Fibroblast of skin of scalp (primary cell): ENCODE data around the gene AATK.

Experiments
- DNase-seq: peaks from one replicate; pipeline ENCODE4 v3.0.0-alpha.2; 2013

Gene AATK

DNA sequence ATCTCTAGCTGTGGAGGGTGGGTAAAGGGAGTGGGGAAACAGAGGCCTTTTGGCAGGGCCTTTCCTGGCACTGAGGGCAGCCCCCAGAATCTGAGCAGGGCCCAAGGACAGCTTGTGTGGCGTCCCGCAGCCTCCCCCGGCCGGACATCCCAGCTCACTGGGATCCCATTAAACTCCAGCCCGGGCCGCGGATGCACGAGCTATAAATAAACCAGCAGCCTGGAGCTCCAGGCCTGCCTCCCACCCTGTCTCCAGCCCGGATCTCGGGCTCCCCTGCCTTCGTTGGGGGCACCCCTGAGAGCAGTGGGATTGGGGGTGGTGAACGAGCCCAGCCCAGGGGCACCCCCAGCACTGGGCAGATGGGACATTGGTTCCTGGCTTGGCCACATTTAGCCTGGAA is 13.8 kb upstream of the AATK start:
- no peak for DNase-seq

GRCh38 chr17:81179220-81179619 is 13.2 kb upstream of the AATK start:
- no peak for DNase-seq

- DNase-seq: no peak
Measured at GRCh38 chr17:81178136-81179091, 12.4 kb upstream of the AATK start.

GRCh38 chr17:81176666-81177065 is 10.6 kb upstream of the AATK start:
- DNase-seq: peak; percentile 26

- peak; percentile 49 for DNase-seq
Measured at GRCh38 chr17:81173762-81174155, 7.7 kb upstream of the AATK start.

DNA sequence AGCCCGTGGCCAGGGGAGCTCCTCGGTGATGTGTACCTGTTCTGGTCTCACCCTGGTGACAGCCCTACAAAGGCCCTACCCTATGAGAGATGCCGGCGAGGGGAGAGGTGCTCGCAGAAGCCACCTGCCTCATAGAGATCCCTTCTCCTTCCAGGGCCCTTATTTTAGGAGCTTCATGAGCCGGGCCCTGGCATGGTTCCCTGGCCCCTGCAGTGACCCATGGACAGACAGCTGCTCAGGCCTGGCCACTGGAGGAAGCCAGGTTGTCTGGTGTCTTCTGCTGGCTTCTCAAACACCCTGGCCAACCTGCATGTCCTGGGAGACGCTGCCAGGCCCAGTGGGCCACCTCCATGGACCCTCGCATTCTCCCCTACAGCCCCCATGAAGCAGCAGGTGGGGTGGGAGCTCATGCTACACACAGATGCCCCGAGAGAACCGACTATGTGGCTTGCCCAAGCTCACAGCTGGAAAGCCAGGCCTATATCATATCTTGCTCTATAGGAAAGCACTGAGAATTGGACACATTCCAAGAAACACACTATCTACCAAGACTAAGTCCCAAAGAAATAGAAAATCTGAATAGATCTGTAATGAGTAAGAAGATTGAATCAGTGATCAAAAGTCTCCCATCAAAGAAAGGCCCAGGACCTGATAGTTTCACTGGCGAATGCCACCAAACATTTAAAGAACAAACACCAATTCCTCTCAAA is 7.2 kb upstream of the AATK start:
- peak; percentile 21 for DNase-seq

GRCh38 chr17:81171941-81172340 is 5.9 kb upstream of the AATK start:
- DNase-seq: no peak

- DNase-seq: no peak
Measured at GRCh38 chr17:81170727-81171494, 4.9 kb upstream of the AATK start.

DNA sequence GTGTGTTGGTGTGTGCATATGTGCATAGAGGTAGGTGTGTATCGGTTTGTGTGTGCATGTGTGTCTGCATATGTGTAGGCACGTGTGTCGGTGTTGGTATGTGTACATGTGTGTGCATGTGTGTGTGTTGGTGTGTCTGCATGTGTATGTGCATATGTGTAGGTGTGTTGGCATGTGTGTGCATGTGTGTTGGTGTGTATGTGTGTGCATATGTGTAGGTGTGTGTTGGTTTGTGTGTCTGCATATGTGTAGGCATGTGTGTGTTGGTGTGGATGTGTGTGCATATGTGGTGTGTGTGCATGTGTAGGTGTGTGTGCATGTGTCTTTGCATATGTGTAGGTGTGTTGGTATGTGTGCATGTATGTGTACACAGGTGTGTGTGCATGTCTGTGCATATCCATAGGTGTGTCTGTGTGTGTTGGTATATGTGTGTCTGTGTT is 3.9 kb upstream of the AATK start:
- no peak for DNase-seq

DNA sequence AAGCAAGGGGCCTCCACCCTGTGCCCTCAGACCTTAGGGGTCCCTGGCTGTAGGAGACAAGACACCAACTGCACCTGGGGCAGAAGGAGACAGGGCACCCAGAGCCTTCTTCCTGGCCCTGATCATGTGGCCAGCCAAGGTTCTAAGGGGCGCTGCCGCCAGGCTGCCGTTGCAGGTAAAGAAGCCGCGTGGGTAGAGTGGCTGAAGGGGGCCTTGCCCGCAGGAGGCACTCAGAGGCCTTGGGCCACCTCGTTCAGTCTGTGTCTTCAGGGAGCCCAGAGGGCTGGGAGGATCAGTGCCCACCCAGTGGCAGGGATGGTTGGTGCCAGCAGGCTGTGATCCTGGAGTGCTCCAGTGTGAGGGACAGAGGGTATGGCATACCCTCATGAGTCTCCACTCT is 1.6 kb upstream of the AATK start:
- no peak for DNase-seq

DNA sequence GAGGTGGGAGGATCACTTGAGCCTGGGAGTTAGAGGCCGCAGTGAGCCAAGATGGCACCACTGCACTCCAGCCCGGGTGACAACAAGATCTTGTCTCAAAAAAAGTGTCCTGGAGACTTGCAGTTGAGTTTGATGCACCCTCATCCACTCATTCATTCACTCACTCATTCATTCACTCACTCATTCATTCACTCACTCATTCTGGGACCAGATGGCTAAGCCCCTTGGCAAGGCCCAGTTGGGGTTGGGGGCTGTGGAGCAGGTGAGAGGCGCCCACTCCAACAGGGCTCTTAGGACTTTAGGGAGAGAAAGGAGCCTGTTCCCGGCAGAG is 1.1 kb upstream of the AATK start:
- DNase-seq: no peak

DNA sequence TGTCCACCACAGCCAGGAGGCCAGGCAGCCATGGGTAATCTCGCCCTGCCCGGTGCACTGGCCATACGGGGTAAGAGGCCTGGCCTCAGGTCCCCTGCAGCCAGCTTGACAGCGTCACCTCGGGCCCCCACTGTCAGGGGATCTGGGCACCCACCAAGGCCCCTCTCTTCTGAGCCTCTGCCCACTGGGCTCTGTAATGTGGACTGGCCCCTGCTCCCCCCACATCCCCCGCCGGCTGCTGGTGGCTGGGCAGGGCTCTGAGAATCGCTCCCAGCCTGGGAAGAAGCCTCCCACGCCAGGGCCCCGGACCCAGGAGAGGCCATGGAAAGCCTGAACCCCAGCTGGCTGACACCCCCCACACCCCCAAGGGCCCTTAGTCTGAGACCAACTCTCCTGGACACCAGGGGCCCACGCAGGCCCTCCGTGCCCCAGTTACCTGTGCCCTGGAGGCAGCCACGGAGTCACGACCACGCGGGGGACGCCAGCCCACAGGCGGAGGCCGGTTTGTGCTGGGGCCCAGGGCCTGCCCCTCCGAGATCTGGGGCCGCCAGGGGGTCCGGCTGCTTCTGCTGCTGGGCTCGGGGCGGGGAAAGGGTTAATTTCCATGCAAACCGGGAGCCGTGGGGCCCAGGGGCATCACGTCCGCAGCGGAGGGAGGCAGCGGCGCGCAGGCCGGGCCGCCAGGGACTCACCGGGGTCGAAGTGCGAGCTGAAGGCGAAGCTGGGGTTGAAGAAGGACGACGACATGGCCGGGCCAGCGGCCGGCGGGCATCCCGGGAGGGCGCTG is 582 bp downstream of the AATK start, which contains the start of gene PVALEF:
TSS of gene PVALEF (plus strand) at position 262 of the 787 bp plus-strand sequence. CDS start 15,720 bp downstream, outside the sequence.
- DNase-seq: no peak

DNA sequence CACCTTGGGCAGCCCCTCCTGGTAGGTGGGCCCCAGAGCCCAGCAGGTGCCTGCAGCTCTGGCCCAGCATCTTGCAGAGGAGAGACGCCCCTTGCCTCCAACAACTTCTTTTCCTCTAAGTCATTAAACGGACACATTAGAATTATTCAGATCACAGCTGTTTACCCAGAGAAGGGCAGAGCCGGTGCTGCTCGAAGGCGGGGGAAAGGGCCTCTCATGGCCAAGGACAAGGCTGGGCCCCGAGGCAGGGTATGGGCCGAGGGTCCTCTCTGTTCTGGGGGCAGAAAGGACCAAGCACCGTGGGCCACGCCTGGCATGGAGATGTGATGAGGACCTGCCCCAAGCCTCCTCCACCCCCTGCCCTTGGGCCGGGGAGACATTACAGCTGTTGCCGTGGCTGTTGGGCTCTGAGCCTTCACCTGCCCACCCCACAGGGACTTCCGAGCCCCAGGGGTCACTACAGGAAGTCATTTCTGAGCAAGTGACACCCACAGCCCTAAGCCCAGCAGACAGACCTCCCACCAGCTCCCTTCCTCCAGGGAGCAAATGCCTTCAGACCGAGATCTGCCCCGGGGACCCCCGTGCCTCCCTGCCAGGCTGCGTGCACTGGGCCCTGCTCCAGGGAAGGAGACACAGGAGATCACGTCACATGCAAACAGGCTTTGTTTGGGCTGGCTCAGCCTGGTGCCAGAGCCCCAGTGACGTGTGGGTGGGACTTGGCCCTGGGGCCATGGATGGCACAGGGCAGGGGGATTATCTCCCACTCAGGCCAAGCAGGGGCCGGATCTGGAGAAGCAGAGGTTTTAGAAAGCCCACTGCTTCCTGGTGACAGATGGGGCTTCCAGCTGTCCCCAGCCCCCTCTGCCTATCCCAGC is 1.4 kb downstream of the AATK start:
- DNase-seq: no peak

GRCh38 chr17:81163703-81164370 is 2.2 kb downstream of the AATK start:
- no peak for DNase-seq

GRCh38 chr17:81163051-81163695 is 2.8 kb downstream of the AATK start:
- no peak for DNase-seq

- DNase-seq: no peak
Measured at GRCh38 chr17:81162491-81162890, 3.5 kb downstream of the AATK start.

- DNase-seq: no peak
Measured at GRCh38 chr17:81161972-81162371, 4.0 kb downstream of the AATK start.

- no peak for DNase-seq
Measured at GRCh38 chr17:81161536-81161935, 4.5 kb downstream of the AATK start.

DNA sequence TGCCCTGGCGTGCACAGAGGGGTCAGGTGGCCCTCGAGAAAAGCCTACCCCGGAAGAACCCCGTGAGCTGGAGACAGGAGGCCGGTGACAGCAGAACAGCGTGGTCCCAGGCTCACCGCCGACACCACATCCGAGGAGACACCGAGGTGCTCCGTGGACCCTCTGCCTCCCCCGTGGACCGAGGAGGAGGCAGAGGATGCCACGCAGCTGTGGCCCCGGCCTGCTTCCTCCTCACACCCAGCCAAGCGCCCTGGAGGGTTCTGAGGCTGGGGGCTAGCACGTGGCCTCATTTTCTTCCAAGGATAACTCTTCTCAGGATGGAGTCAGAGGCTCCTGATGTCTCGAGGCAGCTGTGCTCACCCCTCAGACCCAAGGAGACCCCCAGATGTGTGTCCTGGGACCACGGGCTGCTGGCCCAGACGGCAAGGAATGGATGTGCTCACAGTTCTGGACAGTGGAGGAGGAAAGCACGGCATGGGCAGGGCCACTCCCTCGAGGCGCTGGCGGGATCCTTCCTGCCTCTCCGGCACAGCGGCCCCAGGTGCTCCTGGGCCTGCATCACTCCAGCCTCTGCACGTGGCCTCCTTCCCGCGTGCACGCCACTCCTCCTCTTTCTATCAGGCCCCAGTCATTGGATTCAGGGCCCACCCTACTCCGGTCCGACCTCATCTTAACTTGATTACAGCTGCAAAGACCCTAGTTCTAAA is 5.1 kb downstream of the AATK start:
- no peak for DNase-seq
